Measurements from ENCODE around the gene TMEM106A. TPM values are rescaled to one million over a fixed set of nuclear protein-coding genes. Genes with fewer than 3 reads are reported as not detected.
"Not testable (repeated sequence)": the region's sequence is repeated elsewhere in the genome, so short reads cannot be mapped to it uniquely, and the experiment has no call there.

Gene TMEM106A
- polyA plus RNA-seq, 12 donors: 5.9 to 17.5 (median 8.5) TPM; not detected in 1

DNA sequence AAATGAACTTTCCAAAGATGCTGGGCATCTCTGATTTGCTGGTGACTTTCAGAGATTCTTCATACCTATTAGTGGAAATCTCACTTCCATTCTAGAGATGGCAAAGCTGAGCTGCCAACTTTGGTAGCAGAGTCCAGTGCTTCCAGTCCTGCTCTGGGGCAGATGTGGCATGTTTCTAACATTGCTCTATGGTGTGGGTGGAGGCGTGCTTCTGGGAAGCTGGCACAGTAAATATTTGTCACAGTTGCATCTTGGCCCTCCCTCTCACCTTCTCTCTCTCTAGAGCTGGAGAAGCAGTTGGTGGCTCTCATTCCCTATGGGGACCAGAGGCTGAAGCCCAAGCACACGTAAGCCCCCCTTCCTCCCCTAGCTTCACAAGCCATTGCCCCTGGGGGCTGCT, 1.9 kb downstream of the TMEM106A start:
- no peak for DNase-seq

DNA sequence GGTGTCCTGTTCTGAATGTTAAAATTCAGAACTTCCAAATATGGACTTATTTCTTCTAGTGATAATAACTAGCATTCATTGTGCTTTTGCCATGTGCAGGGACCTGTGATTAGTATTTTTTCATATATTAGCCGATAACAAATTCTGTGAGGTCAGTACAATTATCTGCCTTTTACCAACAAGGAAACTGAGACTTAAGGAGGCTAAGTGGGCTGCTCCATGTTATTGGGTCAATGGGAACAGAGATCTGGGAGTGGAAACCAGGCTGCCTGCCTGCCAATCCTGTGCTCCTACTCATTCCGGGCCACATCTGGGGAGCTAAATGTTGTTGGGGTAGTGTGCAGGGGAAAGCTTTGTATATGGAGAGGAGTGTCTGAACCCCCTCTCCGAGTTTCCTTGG, 3.7 kb downstream of the TMEM106A start:
- no peak for DNase-seq

DNA sequence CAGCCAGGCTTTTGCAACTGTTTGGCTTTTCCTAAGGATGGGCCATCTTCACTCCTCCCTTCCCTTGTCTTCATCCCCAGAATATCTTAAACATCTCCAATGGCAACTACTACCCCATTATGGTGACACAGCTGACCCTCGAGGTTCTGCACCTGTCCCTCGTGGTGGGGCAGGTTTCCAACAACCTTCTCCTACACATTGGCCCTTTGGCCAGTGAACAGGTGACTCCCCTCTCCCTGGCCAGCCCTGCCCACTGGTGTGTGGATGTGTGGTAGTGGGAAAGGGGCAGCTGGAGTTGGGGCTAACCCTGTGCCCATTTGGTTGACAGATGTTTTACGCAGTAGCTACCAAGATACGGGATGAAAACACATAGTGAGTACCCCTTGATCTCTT, 4.7 kb downstream of the TMEM106A start:
- no peak for DNase-seq

DNA sequence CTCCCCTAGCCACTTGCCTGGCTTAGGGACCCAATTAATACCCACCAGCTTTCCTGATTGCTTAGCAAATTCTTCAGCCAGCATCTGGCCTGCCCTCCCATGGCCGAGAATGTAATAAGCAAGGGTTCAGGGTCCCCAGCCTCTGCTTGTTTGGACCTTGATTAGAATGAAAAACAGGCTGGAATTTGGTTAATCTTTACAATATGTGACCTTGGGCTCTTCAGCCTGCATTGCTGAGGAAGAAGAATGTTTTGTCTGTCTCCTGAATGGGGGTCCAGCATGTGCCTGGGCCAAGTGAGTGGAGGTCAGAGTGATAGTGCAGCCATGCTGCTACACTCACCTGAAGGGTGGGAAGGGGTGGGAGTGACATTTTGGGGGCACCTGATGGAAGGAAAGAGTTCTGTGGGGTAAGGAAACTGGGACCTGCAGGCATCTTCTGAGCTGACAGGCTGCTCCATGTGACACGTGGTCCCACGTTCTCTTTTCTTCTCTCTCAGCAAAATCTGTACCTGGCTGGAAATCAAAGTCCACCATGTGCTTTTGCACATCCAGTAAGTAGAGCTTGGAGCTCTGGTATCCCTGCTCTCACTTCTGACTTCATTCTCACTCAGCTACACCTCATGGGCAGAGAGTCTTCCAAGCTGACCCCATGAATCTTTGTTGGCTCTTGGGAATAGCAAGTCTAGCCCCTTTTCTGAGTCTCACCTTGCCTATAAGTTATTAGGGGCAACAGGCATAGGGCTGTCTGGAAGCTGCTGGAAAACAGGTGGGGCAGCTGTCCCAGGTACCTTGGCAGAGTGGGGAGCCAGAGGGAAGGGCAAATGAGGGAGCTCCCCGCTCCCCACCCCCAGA, 5.3 kb downstream of the TMEM106A start:
- no peak for DNase-seq

DNA sequence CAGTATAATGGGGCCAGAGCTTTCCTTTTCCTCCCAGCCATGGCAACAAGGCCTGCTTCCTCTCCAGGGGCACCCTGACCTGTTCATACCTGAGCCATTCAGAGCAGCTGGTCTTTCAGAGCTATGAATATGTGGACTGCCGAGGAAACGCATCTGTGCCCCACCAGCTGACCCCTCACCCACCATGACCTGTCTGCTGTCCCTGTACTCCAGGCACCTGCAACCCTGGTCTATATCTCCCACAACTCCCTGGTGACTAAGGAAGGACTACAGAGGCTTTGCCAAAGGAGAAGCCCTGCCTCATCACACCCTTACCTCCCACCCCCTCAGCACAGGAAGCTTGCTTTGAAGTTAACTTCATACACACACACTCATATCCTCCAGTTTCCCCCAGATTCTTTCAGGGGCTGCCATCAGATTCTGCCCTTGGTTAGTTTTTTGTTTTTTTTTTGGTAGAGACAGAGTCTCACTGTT, 6.0 kb downstream of the TMEM106A start:
- DNase-seq: no peak

DNA sequence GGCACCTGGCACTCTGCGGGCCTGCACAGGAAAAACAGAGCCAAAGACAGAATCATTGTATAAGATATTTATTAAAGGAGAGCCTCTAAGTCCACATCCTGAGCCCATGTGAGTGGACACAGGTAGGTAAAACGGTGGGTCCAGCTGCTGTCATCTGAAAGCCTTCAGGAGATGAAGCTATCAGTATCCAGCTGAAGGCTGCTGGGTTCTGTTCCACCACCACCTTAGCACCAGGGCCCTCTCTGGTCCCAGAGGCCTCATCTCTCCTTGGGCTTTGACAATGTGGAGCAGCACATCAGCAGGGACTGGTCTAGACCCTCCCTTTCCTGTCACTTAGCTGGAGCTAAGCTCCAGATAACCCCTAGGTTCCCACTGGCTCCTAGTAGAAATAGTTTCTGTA, 7.3 kb downstream of the TMEM106A start:
- DNase-seq: no peak

DNA sequence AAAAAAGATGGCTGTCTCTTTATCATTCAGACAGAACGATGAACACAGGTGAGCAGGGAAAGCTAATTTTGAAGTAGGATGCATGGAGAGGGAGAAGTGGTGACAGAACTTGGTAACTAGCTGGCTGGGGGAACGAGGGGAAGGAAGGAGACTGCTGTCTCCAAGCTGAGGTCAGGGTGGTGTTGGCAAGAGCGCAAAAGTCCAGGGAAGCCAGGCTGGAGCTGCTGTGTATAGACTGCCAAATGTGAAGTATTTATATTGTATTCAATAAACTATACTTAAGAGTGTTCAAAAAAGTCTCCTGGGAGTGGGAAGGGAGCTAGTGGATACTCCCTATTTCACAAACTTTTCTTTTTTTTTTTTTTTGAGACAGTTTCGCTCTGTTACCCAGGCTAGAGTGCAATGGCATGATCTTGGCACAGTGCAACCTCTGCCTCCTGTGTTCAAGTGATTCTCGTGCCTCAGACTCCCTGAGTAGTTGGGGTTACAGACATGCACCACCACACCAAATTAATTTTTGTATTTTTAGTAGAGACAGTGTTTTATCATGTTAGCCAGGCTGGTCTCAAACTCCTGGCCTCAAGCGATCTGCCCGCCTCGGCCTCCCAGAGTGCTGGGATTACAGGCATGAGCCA, 8.2 kb downstream of the TMEM106A start:
- no peak for DNase-seq

DNA sequence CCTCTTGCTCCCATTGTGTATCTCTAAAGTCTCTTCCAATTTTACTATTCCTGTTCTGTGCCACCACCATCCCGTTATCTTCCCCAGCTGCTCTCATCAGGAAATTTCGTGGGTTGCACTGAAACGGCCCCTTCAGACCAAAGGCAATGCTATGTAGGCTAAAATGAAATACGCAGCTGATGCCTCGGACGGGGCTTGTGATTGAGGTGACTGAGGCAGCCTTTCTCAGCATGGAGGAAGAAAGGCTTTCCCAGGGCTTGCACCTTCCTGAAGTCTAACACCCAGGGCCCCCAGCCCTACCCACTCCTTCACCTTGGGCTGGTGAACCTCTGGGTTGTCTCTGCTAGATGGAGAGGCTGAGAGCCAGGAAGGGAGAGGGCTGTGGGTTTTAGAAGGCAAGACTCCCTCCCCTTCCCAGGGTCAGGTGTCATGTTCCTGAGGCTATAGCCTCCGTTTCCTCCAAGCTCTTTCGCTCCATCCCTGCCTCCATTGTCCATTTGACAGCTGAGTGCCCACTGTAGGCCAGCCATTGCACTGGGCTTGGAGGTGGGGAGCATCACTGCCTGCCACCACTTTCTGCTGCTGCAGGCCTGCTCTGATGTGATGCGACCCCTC, 8.9 kb downstream of the TMEM106A start:
- no peak for DNase-seq

DNA sequence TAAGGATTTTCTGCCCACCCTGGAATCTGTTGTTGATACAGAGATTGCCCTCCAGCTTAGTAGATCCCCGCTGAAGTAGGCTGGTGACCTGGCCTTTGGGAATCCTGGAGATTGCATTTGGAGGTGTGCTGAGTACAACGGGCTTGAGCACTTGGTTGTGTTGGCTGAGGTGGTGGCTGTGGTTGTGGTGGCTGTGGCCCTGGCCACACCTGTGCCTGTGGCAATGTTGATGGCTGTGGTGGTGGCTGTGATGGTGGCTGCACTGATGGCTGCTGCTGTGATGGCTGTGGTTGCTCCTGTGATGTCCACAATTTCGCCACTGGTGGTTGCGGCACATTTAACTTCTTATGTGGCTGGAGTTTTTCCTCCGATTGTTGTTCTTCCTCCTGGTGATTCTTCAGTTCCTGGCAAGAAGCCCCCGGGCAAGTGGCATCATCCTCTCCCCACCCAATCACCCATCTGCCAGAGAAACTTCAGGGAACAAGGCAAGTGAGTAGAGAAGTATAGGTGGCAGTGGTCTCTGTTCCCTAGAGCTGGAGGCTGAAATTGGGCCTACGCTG, 12.6 kb downstream of the TMEM106A start:
- DNase-seq: no peak

DNA sequence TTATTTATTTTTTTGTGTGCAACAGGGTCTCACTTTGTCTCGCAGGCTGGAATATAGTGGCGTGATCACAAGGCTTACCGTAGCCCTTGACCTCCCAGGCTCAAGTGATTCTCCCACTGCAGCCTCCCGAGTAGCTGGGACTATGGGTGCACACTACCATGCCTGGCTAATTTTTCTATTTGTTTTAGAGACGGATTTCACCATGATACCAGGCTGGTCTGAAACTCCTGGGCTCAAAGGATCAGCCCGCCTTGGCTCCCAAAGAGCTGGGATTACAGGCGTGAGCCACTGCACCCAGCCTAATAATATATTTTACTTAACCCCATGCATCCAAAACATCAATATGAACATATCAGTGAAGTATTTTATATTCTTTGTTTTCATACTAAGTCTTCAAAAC, 14.7 kb downstream of the TMEM106A start:
- no peak for DNase-seq

DNA sequence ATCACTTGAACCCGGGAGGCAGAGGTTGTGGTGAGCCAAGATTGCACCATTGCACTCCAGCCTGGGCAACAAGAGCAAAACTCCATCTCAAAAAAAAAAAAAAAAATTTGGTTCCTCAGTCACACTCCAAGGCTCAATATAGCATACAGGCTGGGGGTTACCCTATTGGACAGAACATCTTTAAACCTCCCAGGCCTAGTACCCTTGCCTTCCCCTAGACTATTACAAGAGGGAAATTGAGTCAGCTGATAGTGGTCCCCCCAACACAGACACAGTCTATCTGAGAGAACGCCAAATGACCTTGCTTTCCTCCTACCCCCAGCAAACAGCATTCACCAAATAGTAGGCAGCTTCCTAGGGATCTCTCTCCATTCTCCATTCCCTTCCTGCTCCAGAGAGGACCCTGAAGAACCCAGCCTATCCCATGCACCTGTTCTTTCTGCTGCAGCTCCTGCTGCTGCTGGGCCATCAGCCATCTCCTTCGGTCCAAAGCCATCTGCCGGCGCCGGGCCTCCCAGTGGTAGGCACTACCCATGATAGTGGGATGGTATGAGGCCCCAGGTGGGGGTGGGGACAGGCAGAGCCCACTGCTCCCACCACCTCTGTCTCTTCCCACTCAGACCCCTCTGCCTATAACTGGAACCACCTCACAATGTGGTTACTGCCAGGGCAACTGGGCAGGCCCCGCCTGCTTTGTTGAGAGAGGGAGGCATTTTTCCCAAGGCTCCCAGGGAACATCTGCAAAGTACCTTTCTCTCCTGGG, 16.5 kb downstream of the TMEM106A start, which contains the start of gene CCDC200:
CCDC200 (minus strand) TSS at position 604 of the 763 bp plus-strand sequence; CDS start at position 535, 69 bp downstream.
- not testable (repeated sequence) for DNase-seq

DNA sequence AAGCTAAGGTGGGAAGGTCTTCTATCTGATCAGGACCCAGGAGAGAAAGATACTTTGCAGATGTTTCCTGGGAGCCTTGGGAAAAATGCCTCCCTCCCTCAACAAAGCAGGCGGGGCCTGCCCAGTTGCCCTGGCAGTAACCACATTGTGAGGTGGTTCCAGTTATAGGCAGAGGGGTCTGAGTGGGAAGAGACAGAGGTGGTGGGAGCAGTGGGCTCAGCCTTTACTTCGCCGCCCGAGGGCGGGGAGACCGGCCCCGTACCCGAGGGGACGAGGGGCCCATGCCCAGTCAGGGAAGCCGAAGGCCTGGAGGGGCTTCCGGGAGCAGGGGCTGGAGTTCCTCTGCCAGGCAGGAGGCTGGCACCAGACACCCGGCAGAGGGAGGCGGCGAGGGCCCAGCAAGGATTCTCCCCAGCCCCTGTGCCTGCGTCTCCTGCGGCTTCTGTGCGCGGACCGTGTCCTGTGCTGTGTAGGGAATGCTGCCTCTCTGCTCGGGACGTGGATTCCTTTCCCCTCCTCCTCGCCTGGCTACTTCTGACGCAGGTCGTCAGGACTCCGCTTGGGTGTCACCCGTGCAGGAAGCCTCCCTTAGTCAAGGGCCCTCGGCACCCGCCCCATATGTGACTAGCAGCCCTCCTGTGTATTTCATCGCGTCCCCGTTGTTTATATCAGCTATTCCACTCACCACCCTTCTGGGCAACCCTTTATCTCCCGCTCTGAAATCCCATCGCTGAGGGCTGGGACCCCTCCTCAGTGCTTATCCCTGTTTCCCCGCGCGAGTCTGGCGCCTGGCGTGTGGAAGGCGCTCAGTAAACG, 19.7 kb downstream of the TMEM106A start:
- not testable (repeated sequence) for DNase-seq

DNA sequence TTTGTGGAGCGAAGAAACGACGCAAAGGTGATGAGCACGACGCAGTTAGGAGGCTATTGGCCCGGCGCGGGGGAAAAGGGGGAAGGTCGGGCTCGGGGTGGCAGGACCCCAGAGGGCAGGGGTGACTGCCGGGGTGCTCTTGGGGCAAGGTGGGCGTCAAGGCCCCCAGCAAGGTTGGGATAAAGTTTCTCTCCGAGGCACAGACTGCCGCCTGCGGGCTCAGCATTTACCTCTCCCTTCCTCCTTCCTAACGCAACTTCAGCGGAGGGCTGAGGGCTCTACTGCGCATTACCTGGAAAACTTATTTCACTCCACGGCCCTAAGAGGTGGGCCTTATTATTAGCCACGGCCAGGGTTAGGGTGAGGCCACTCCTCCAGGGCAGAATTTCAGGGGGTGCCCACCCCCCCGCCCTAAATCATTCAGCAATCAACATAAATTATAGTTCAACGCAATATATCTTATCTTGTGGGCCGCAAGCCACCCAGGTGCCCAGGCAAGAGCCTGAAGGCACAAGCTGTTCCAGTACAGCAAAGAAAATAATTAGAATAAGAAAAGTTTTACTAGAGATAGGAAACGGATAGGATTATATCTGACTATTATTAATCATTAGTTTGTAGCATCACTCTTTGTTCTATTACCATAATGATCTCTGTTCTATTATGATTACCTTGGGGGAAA, 20.5 kb downstream of the TMEM106A start:
- DNase-seq: not testable (repeated sequence)

DNA sequence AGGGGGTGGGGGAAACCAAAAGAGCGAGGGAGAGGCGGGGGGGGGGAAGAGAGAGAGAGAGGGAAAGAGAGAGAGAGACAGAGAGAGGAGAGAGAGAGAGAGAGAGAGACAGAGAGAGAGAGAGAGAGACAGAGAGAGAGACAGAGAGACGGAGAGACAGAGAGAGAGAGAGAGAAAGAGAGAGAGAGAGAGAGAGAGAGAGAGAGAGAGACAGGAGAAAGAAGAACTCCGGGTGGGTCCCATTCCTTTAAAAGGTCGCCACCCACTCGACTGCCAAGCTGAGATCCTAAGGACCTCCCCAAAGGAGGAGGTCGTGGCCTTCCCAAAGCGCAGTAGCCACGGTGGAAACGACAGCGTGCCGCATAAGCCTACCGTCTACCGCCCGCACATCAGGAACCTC, 21.6 kb downstream of the TMEM106A start:
- DNase-seq: not testable (repeated sequence)

DNA sequence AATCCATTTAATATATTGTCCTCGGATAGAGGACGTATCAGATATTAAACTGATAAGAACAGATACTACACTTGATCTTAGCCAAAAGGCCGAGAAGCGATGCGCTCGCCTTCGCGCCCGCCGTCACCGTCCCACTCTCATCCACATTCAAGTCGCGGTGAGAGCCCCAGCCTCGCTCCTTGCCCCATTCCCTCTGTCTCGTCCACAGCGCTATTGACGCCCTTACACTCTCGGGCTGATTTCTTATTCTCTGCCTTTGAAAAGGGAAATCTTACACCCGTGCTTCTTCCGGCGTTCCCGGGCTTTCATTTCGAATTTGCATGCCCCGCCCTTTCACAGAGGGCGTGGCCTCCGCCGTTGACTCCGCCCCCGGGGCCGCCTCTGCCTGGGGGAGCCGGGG, 22.2 kb downstream of the TMEM106A start, which contains the start of gene RNU2-1:
RNU2-1 (minus strand) TSS at position 101 of the 400 bp plus-strand sequence.
- not testable (repeated sequence) for DNase-seq

DNA sequence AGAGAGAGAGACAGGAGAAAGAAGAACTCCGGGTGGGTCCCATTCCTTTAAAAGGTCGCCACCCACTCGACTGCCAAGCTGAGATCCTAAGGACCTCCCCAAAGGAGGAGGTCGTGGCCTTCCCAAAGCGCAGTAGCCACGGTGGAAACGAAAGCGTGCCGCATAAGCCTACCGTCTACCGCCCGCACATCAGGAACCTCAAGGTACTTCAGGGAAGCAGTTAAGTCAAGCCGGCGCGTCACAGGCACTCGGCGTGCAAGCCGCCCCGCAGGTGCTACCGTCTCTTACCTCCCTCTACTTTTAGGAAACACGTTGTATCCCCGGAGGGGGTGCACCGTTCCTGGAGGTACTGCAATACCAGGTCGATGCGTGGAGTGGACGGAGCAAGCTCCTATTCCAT, 27.9 kb downstream of the TMEM106A start:
- DNase-seq: not testable (repeated sequence)

DNA sequence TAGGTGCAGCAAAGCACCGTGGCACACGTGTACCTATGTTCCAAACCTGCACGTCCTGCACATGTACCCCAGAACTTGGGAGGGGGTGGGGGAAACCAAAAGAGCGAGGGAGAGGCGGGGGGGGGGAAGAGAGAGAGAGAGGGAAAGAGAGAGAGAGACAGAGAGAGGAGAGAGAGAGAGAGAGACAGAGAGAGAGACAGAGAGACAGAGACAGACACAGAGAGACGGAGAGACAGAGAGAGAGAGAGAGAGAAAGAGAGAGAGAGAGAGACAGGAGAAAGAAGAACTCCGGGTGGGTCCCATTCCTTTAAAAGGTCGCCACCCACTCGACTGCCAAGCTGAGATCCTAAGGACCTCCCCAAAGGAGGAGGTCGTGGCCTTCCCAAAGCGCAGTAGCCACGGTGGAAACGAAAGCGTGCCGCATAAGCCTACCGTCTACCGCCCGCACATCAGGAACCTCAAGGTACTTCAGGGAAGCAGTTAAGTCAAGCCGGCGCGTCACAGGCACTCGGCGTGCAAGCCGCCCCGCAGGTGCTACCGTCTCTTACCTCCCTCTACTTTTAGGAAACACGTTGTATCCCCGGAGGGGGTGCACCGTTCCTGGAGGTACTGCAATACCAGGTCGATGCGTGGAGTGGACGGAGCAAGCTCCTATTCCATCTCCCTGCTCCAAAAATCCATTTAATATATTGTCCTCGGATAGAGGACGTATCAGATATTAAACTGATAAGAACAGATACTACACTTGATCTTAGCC, 29.1 kb downstream of the TMEM106A start:
- not testable (repeated sequence) for DNase-seq

DNA sequence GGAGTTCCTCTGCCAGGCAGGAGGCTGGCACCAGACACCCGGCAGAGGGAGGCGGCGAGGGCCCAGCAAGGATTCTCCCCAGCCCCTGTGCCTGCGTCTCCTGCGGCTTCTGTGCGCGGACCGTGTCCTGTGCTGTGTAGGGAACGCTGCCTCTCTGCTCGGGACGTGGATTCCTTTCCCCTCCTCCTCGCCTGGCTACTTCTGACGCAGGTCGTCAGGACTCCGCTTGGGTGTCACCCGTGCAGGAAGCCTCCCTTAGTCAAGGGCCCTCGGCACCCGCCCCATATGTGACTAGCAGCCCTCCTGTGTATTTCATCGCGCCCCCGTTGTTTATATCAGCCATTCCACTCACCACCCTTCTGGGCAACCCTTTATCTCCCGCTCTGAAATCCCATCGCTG, 34.8 kb downstream of the TMEM106A start:
- not testable (repeated sequence) for DNase-seq
